Upper lobe of left lung (tissue), 4 donors: Measurements from ENCODE around the gene MMP14.

Source experiments
- CTCF ChIP-seq, 6 experiments: fragments of 450-650 bp in 4 of 6; fragments of 200-600 bp in 2 of 6; sonication (generic) in 2 of 6; IDR thresholded peaks; one replicate each; pipeline ENCODE4 v1.5.1; 2016 to 2019; ENCODE audit warnings: antibody characterized with exemption in 6 of 6
- EP300 ChIP-seq, 4 donors: sonication (generic); formaldehyde crosslinking; IDR thresholded peaks; one replicate each; pipeline ENCODE4 v1.5.1; 2017; ENCODE audit warnings: antibody characterized with exemption in 4 of 4, control low read depth in 2 of 4
- POLR2A ChIP-seq, 4 donors: fragments of 450-650 bp; IDR thresholded peaks; one replicate each; pipeline ENCODE4 v1.5.1; 2016 to 2017; ENCODE audit warnings: antibody characterized with exemption in 4 of 4, mild to moderate bottlenecking in 2 of 4
- POLR2AphosphoS5 ChIP-seq, 2 donors: sonication (generic); formaldehyde crosslinking; IDR thresholded peaks; one replicate each; pipeline ENCODE4 v1.5.1; 2017; ENCODE audit warnings: antibody characterized with exemption in 2 of 2

- TF ChIP-seq CTCF (IDR thresholded peaks at IDR 0.05) (no peak), POLR2A (IDR thresholded peaks at IDR 0.05) (no peak), POLR2AphosphoS5 (IDR thresholded peaks at IDR 0.05) (no peak), EP300 (IDR thresholded peaks at IDR 0.05) (no peak)
These were observed 41.8 kb upstream of the MMP14 start for GRCh38 chr14:22794551-22794951.
